Measurements from ENCODE around the gene TNFAIP3.

The TNFAIP3 gene

DNA sequence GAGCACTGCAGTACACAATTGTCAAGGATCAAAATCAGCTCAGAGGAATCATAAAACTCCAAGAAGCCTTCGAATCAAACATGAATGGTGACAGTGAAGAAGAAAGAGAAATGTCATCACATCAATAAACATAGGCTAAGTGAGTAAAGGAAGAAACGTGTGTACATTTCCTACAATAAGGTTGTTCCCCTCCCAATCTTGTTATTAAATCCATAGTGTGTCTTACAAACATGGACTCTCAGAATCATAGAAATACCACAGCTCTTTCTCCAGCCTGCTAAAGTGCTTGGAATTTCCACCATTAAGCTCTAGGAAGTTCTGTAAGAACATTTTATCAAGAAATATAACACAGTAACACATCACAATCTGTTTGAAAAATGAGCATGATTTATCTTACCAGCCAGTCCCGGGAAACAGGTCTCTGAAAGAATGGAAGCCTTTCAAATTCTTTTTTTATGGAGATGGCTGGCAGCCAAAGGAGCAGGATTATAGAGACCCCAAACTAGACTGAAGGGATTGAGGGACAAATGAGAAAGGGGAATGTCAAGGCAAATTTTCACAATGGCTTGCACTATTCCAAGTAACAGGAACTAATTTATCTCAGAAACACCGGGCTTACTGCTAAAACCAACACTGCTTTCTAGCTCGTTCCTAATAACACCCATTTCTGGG is 4.5 kb upstream of the TNFAIP3 start:
- ATAC-seq (ENCODE audit: insufficient read depth, low read depth) (no peak), DNase-seq (no peak)
- Histone ChIP-seq H4K20me1 (ENCODE audit: insufficient read depth, low read length) (0 out of 2 replicates have a peak, but pooled peaks cover 4% of the 10 kb centered on the region), H3K4me1 (ENCODE audit: insufficient read depth, low read length) (peaks cover 42% of the 10 kb centered on the region), H3K79me2 (ENCODE audit: insufficient read depth, low read length) (peaks cover 61% of the 10 kb centered on the region), H3K36me3 (ENCODE audit: insufficient read depth, low read length) (peaks cover 48% of the 10 kb centered on the region), H3K27me3 (ENCODE audit: insufficient read depth, low read length, poor library complexity) (no peaks in the 10 kb centered on the region), H2AFZ (ENCODE audit: low read depth, low read length) (no peak overlapping the region), H3K27ac (ENCODE audit: low read length) (0 out of 2 replicates have a peak overlapping the region, but pooled peaks have one; percentile 4), H3K4me3 (ENCODE audit: low read depth in 1 of 2, low read length in 2 of 2) (no peak overlapping the region), H3K9ac (ENCODE audit: low read depth, low read length) (no peak overlapping the region), H3K4me2 (ENCODE audit: insufficient read depth, low read length) (peak overlapping the region; percentile 33; the same call in 1 of the 2 replicates), H3K9me3 (ENCODE audit: insufficient read depth, low read length, severe bottlenecking) (no peaks in the 10 kb centered on the region)
- no peak for TF ChIP-seq EZH2 (IDR thresholded peaks at IDR 0.05; ENCODE audit: borderline replicate concordance, low read depth, low read length, severe bottlenecking)
- TF ChIP-seq CTCF (IDR thresholded peaks at IDR 0.05; ENCODE audit: borderline replicate concordance, extremely low read depth, low read length, poor library complexity, severe bottlenecking) = no peak

DNA sequence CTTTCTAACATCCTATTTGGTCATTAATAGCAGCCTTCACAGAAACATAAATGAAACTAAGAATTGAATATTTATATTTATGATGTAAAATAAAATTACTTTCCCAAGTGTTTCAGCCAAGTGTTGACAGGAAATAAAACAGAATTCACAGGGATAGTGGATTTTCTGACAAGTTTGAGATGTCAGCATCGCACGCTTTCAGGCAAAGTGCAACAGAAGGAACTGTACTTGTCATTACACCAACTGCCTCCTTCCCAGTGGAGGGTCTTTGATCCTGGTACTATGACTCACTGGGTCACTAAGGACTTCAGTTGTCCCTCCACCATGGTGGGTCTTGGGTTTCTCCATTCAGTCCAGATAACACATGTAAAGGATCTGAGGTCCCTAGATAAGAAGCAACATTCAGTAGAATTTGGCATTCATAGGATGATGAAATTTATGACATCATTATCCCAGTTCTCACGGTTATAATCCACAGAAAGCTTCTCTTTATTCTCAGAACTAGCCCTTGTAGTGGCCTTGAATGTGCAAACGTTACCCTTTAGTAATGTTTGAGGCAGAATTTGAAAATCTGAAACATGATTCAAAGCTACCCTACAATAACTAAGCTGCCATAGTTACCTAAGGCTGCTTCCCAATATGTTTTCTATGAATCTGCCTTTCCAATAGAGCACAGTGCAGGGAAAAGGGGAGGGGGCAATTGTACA is 3.8 kb upstream of the TNFAIP3 start:
- Histone ChIP-seq H3K4me2 (ENCODE audit: insufficient read depth, low read length) (peak overlapping the region; percentile 33), H3K4me3 (ENCODE audit: low read depth in 1 of 2, low read length in 2 of 2) (no peak overlapping the region), H3K36me3 (ENCODE audit: insufficient read depth, low read length) (peaks cover 41% of the 10 kb centered on the region), H3K4me1 (ENCODE audit: insufficient read depth, low read length) (peaks cover 42% of the 10 kb centered on the region), H3K27ac (ENCODE audit: low read length) (peak overlapping the region; percentile 26; the same call in 1 of the 2 replicates), H3K79me2 (ENCODE audit: insufficient read depth, low read length) (peaks cover 66% of the 10 kb centered on the region), H3K9ac (ENCODE audit: low read depth, low read length) (no peak overlapping the region), H2AFZ (ENCODE audit: low read depth, low read length) (no peak overlapping the region), H3K27me3 (ENCODE audit: insufficient read depth, low read length, poor library complexity) (no peaks in the 10 kb centered on the region), H3K9me3 (ENCODE audit: insufficient read depth, low read length, severe bottlenecking) (no peaks in the 10 kb centered on the region), H4K20me1 (ENCODE audit: insufficient read depth, low read length) (0 out of 2 replicates have a peak, but pooled peaks cover 4% of the 10 kb centered on the region)
- ATAC-seq (ENCODE audit: insufficient read depth, low read depth) (no peak), DNase-seq (no peak)
- TF ChIP-seq CTCF (IDR thresholded peaks at IDR 0.05; ENCODE audit: borderline replicate concordance, extremely low read depth, low read length, poor library complexity, severe bottlenecking) (no peak), EZH2 (IDR thresholded peaks at IDR 0.05; ENCODE audit: borderline replicate concordance, low read depth, low read length, severe bottlenecking) (no peak)

DNA sequence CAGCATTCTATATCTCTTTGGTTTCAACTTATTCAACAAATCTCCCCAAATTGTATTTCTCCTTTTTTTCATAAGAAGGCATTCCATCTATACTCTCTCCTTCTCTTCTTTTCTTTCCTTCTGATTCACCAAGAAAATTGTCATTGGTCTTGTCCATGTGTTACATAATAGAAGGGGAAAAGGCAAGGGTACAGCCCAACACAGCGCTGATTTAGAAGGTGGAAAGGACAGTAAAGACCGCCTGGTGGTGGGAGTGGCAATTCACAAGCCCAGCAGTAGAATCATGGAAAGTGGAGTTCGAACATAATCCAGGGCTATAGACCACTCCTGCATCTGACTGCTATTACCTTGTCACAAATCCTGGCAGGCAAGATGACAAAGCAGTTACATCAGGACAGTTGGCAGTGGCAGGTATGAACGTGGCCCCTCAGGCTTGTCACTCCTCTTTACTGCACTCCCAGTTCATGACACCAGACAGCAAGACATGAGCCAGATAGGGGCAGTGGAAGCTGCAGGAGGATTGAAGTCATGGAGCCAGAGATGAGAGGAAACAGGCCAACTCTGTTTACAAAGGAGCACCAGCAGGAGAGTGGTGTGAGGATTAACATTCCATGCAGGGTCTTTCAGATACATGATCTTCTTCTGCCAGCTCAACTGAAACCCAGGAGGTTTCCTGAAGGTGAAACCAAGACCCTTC is 2.1 kb upstream of the TNFAIP3 start:
- H3K4me1 ChIP-seq (ENCODE audit: insufficient read depth, low read length) = peaks cover 57% of the 10 kb centered on the region

More for the DNA sequence above, 2.1 kb upstream of the TNFAIP3 start:
- DNase-seq (no peak), ATAC-seq (ENCODE audit: insufficient read depth, low read depth) (no peak)
- peaks cover 49% of the 10 kb centered on the region for H3K36me3 ChIP-seq (ENCODE audit: insufficient read depth, low read length)
- no peaks in the 10 kb centered on the region for H3K27me3 ChIP-seq (ENCODE audit: insufficient read depth, low read length, poor library complexity)
- H3K4me2 ChIP-seq (ENCODE audit: insufficient read depth, low read length) = peak overlapping the region; percentile 89
- H3K79me2 ChIP-seq (ENCODE audit: insufficient read depth, low read length) = peaks cover 83% of the 10 kb centered on the region
- no peaks in the 10 kb centered on the region for H3K9me3 ChIP-seq (ENCODE audit: insufficient read depth, low read length, severe bottlenecking)
- H4K20me1 ChIP-seq (ENCODE audit: insufficient read depth, low read length) = peaks cover 11% of the 10 kb centered on the region; the same call in 1 of the 2 replicates
- H2AFZ ChIP-seq (ENCODE audit: low read depth, low read length) = no peak overlapping the region
- 0 out of 2 replicates have a peak overlapping the region, but pooled peaks have one; percentile 9 for H3K27ac ChIP-seq (ENCODE audit: low read length)
- TF ChIP-seq CTCF (IDR thresholded peaks at IDR 0.05; ENCODE audit: borderline replicate concordance, extremely low read depth, low read length, poor library complexity, severe bottlenecking) (no peak), EZH2 (IDR thresholded peaks at IDR 0.05; ENCODE audit: borderline replicate concordance, low read depth, low read length, severe bottlenecking) (no peak)
- H3K9ac ChIP-seq (ENCODE audit: low read depth, low read length) = no peak overlapping the region
- no peak overlapping the region for H3K4me3 ChIP-seq (ENCODE audit: low read depth in 1 of 2, low read length in 2 of 2)
